H9 (cell line): Measurements from ENCODE around the gene TNKS2. TPM values are rescaled to one million over a fixed set of nuclear protein-coding genes. Genes with fewer than 3 reads are reported as not detected.

Experiments used
- DNase-seq: peaks from one replicate; pipeline ENCODE4 v3.0.0-alpha.2; 2017
- H2AFZ ChIP-seq: one replicate; pipeline ENCODE4 v1.6.1; 2013; ENCODE audit warnings: mild to moderate bottlenecking, low read length, control low read depth, moderate library complexity
- H2AK5ac ChIP-seq: 2 replicates; pipeline ENCODE4 v1.6.1; 2013; ENCODE audit warnings: low read length, control low read depth, mixed read lengths; ENCODE audit not compliant: insufficient read length
- H2BK120ac ChIP-seq: one replicate; pipeline ENCODE4 v1.6.1; 2013; ENCODE audit warnings: low read depth, mild to moderate bottlenecking, low read length, control low read depth, inconsistent platforms; ENCODE audit not compliant: poor library complexity, severe bottlenecking
- H2BK12ac ChIP-seq: 2 replicates; pipeline ENCODE4 v1.6.1; 2013; ENCODE audit warnings: low read length, control low read depth, mixed read lengths, low read depth; ENCODE audit not compliant: insufficient read length
- H2BK15ac ChIP-seq: 2 replicates; pipeline ENCODE4 v1.6.1; 2013; ENCODE audit warnings: low read depth, low read length, control low read depth
- H2BK20ac ChIP-seq: one replicate; pipeline ENCODE4 v1.6.1; 2013; ENCODE audit warnings: low read depth, mild to moderate bottlenecking, low read length, control low read depth, inconsistent platforms; ENCODE audit not compliant: poor library complexity, severe bottlenecking
- H2BK5ac ChIP-seq: 2 replicates; pipeline ENCODE4 v1.6.1; 2013; ENCODE audit warnings: low read length, control low read depth, mixed read lengths; ENCODE audit not compliant: insufficient read length
- H3K14ac ChIP-seq: 2 replicates; pipeline ENCODE4 v1.6.1; 2013; ENCODE audit warnings: low read length, control low read depth; ENCODE audit not compliant: insufficient read depth
- H3K18ac ChIP-seq: 2 replicates; pipeline ENCODE4 v1.6.1; 2013; ENCODE audit warnings: low read depth, mild to moderate bottlenecking, mixed read lengths, low read length, control low read depth; ENCODE audit not compliant: insufficient read length
- H3K23ac ChIP-seq: 2 replicates; pipeline ENCODE4 v1.6.1; 2013; ENCODE audit warnings: low read length, control low read depth, mixed read lengths, low read depth; ENCODE audit not compliant: insufficient read length
- H3K23me2 ChIP-seq: 2 replicates; pipeline ENCODE4 v1.6.1; 2013; ENCODE audit warnings: low read depth, mild to moderate bottlenecking, mixed read lengths, low read length, control low read depth; ENCODE audit not compliant: insufficient read length, poor library complexity, severe bottlenecking
- H3K27ac ChIP-seq: 2 replicates; pipeline ENCODE4 v1.5.1; 2013; ENCODE audit warnings: low read length, control low read depth, mixed read lengths, low read depth; ENCODE audit not compliant: insufficient read length
- H3K27me3 ChIP-seq: 2 replicates; pipeline ENCODE4 v1.6.1; 2013; ENCODE audit warnings: low read length, control low read depth, inconsistent platforms; ENCODE audit not compliant: insufficient read depth
- H3K4ac ChIP-seq: 2 replicates; pipeline ENCODE4 v1.6.1; 2013; ENCODE audit warnings: low read depth, mild to moderate bottlenecking, control low read depth, inconsistent platforms, low read length, moderate library complexity
- H3K4me1 ChIP-seq: 2 replicates; pipeline ENCODE4 v1.6.1; 2013; ENCODE audit warnings: low read length, control low read depth, inconsistent platforms; ENCODE audit not compliant: insufficient read depth
- H3K4me2 ChIP-seq: 2 replicates; pipeline ENCODE4 v1.6.1; 2013; ENCODE audit warnings: low read length, control low read depth, mixed read lengths; ENCODE audit not compliant: insufficient read length, insufficient read depth
- H3K56ac ChIP-seq: 2 replicates; pipeline ENCODE4 v1.6.1; 2013; ENCODE audit warnings: low read depth, mild to moderate bottlenecking, mixed read lengths, low read length, control low read depth; ENCODE audit not compliant: insufficient read length
- H3K79me1 ChIP-seq: 2 replicates; pipeline ENCODE4 v1.6.1; 2013; ENCODE audit warnings: low read depth, mild to moderate bottlenecking, moderate library complexity, low read length, control low read depth, inconsistent platforms; ENCODE audit not compliant: insufficient read depth, poor library complexity, severe bottlenecking
- H3K79me2 ChIP-seq: 2 replicates; pipeline ENCODE4 v1.6.1; 2013; ENCODE audit warnings: low read length, control low read depth, inconsistent platforms; ENCODE audit not compliant: insufficient read depth
- H3K9ac ChIP-seq: 2 replicates; pipeline ENCODE4 v1.6.1; 2013; ENCODE audit warnings: low read length, control low read depth, mixed read lengths; ENCODE audit not compliant: insufficient read length; ENCODE audit errors: extremely low read depth
- H3K9me3 ChIP-seq: one replicate; pipeline ENCODE4 v1.6.1; 2013; ENCODE audit warnings: low read depth, low read length, inconsistent platforms; ENCODE audit not compliant: control insufficient read depth
- H3T11ph ChIP-seq: one replicate; pipeline ENCODE4 v1.6.1; 2013; ENCODE audit warnings: mild to moderate bottlenecking, low read length, control low read depth, inconsistent platforms
- H4K20me1 ChIP-seq: one replicate; pipeline ENCODE4 v1.6.1; 2013; ENCODE audit not compliant: control insufficient read depth, insufficient read length, insufficient read depth
- H4K5ac ChIP-seq: 2 replicates; pipeline ENCODE4 v1.6.1; 2013; ENCODE audit warnings: low read depth, mild to moderate bottlenecking, mixed read lengths, low read length, control low read depth; ENCODE audit not compliant: insufficient read length
- H4K8ac ChIP-seq: replicated peaks from 2 replicates; pipeline ENCODE4 v1.6.1; 2013; ENCODE audit warnings: low read length, control low read depth, mixed read lengths, low read depth; ENCODE audit not compliant: insufficient read length
- H4K91ac ChIP-seq: 2 replicates; pipeline ENCODE4 v1.6.1; 2013; ENCODE audit warnings: low read depth, mild to moderate bottlenecking, moderate library complexity, mixed read lengths, low read length, control low read depth; ENCODE audit not compliant: insufficient read length
- H3K27ac Mint-ChIP-seq, 3 experiments: 2 replicates in 2 of 3; 3 replicates in 1 of 3; pipeline ENCODE4 v1.8.0; 2020 to 2021; ENCODE audit warnings: mixed read lengths in 3 of 3, mild to moderate bottlenecking in 1 of 3, moderate library complexity in 1 of 3
- H3K27me3 Mint-ChIP-seq: 2 replicates; pipeline ENCODE4 v1.8.0; 2021; ENCODE audit warnings: low read depth, mild to moderate bottlenecking, moderate library complexity, mixed read lengths
- H3K36me3 Mint-ChIP-seq, 3 experiments: 2 replicates in 2 of 3; 3 replicates in 1 of 3; pipeline ENCODE4 v1.8.0; 2020 to 2021; ENCODE audit warnings: low read depth in 3 of 3, mixed read lengths in 3 of 3; ENCODE audit not compliant: insufficient read depth in 1 of 3
- H3K4me1 Mint-ChIP-seq, 2 experiments: 2 replicates each; pipeline ENCODE4 v1.8.0; 2020; ENCODE audit warnings: mixed read lengths in 2 of 2
- H3K4me3 Mint-ChIP-seq, 2 experiments: 2 replicates in 1 of 2; 3 replicates in 1 of 2; pipeline ENCODE4 v1.8.0; 2020 to 2021; ENCODE audit warnings: mild to moderate bottlenecking in 2 of 2, mixed read lengths in 2 of 2, moderate library complexity in 1 of 2
- H3K9me3 Mint-ChIP-seq, 2 experiments: 2 replicates in 1 of 2; 3 replicates in 1 of 2; pipeline ENCODE4 v1.8.0; 2020; ENCODE audit warnings: mild to moderate bottlenecking in 2 of 2, mixed read lengths in 2 of 2, moderate library complexity in 1 of 2
- CTCF ChIP-seq: fragments of 200-600 bp; sonication (generic); conservative IDR thresholded peaks from 3 replicates; pipeline ENCODE4 v1.8.0; 2021; ENCODE audit warnings: antibody characterized with exemption, mild to moderate bottlenecking
- WGBS: extraction: QIAGEN DNeasy Blood & Tissue Kit; methylation state at CpG from one replicate; pipeline ENCODE4 v1.1.7; 2013; ENCODE audit warnings: missing lambda C conversion rate, low lambda C conversion rate, mixed read lengths; ENCODE audit not compliant: insufficient read length; ENCODE audit errors: extremely low coverage; 5-methylcytosine and 5-hydroxymethylcytosine counted together
- total RNA-seq: library from RNA; stranded (reverse); gene quantifications from 2 replicates; pipeline ENCODE4 v1.2.1, GENCODE V29; 2021

Gene TNKS2
- total RNA-seq, 1 experiment from 2014 or later, result 58.9 TPM

GRCh38 chr10:91756286-91756685 is 41.9 kb upstream of the TNKS2 start:
- Histone ChIP-seq H2BK5ac (no peak overlapping the region), H2AFZ (no peak overlapping the region), H4K20me1 (no peaks in the 10 kb centered on the region), H4K8ac (no peak overlapping the region), H3K4me1 (no peaks in the 10 kb centered on the region), H3K23ac (no peak overlapping the region), H3K23me2 (no peaks in the 10 kb centered on the region), H3K56ac (no peak overlapping the region), H2BK20ac (no peak overlapping the region), H4K91ac (no peak overlapping the region), H2BK15ac (no peak overlapping the region), H2BK12ac (no peak overlapping the region), H3K9me3 (no peaks in the 10 kb centered on the region), H2BK120ac (no peak overlapping the region), H3K14ac (no peak overlapping the region), H3K18ac (no peak overlapping the region), H3K79me1 (no peaks in the 10 kb centered on the region), H3K4ac (no peak overlapping the region), H2AK5ac (no peak overlapping the region), H3K9ac (no peak overlapping the region), H3T11ph (no peak overlapping the region), H4K5ac (no peak overlapping the region), H3K27ac (no peak overlapping the region), H3K4me2 (no peak overlapping the region), H3K27me3 (no peaks in the 10 kb centered on the region), H3K79me2 (no peaks in the 10 kb centered on the region)
- no CpG with 5 or more reads among the region's 2 CpGs for WGBS
- H3K4me3 Mint-ChIP-seq, result no peak overlapping the region
- no peak for DNase-seq
- H3K9me3 Mint-ChIP-seq, result peaks cover 13% of the 10 kb centered on the region in 2 experiments; a peak in 4 of 5 replicates
- H3K4me1 Mint-ChIP-seq, result peaks cover 2% of the 10 kb centered on the region in 2 experiments; a peak in 1 of 4 replicates
- H3K27me3 Mint-ChIP-seq, result no peaks in the 10 kb centered on the region; the same call in 1 of the 2 replicates
- TF ChIP-seq CTCF, result no peak
- H3K27ac Mint-ChIP-seq, result no peak overlapping the region
- peaks cover 0 to 3% (median 0%) of the 10 kb centered on the region in 3 experiments; a peak in 4 of 7 replicates for H3K36me3 Mint-ChIP-seq
